Measurements from ENCODE around the gene GTF2E1.

Gene GTF2E1

DNA sequence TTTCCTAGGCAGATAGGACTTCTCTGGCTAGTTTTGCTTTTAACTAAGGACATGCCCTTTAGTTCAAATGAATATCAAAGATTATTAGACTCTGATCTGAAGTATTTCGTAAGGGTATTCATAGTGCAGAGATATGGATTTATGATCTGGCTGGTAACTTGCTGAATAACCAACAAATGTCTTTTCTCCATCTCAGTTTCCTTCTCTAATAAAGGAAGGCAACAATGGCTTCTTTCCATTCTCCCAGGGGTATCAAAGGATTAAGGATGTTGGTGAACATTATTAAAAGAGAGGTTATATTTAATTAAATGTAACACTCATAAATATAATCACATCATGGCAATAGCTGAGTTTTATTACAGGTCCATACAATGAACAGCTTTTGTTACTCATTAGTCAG is 86.3 kb downstream of the GTF2E1 start:
- Histone ChIP-seq H3K4me3 (replicated peaks; ENCODE audit: low read depth, low read length) (no peak overlapping the region), H3K27me3 (replicated peaks; ENCODE audit: control insufficient read depth, insufficient read depth, low read length) (no peaks in the 10 kb centered on the region), H3K36me3 (ENCODE audit: control insufficient read depth, insufficient read depth, low read length) (no peaks in the 10 kb centered on the region)
- no peak for DNase-seq (ENCODE audit: extremely low read depth, insufficient read length)
- TF ChIP-seq, protein P1, sequence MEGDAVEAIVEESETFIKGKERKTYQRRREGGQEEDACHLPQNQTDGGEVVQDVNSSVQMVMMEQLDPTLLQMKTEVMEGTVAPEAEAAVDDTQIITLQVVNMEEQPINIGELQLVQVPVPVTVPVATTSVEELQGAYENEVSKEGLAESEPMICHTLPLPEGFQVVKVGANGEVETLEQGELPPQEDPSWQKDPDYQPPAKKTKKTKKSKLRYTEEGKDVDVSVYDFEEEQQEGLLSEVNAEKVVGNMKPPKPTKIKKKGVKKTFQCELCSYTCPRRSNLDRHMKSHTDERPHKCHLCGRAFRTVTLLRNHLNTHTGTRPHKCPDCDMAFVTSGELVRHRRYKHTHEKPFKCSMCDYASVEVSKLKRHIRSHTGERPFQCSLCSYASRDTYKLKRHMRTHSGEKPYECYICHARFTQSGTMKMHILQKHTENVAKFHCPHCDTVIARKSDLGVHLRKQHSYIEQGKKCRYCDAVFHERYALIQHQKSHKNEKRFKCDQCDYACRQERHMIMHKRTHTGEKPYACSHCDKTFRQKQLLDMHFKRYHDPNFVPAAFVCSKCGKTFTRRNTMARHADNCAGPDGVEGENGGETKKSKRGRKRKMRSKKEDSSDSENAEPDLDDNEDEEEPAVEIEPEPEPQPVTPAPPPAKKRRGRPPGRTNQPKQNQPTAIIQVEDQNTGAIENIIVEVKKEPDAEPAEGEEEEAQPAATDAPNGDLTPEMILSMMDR (IDR thresholded peaks at IDR 0.05; ENCODE audit: insufficient read depth, low read length, poor library complexity, severe bottlenecking), result no peak

GRCh38 chr3:120831066-120831465 is 88.5 kb downstream of the GTF2E1 start:
- no peak for DNase-seq (ENCODE audit: extremely low read depth, insufficient read length)
- TF ChIP-seq, protein P1 (IDR thresholded peaks at IDR 0.05; ENCODE audit: insufficient read depth, low read length, poor library complexity, severe bottlenecking), result no peak
- no peaks in the 10 kb centered on the region for H3K27me3 ChIP-seq (replicated peaks; ENCODE audit: control insufficient read depth, insufficient read depth, low read length)
- no peak overlapping the region for H3K4me3 ChIP-seq (replicated peaks; ENCODE audit: low read depth, low read length)
- no peaks in the 10 kb centered on the region for H3K36me3 ChIP-seq (ENCODE audit: control insufficient read depth, insufficient read depth, low read length)

All from GM06990 (cell line).